SK-N-SH (cell line): Measurements from ENCODE around the gene LHPP.
"Not testable (repeated sequence)": the region's sequence is repeated elsewhere in the genome, so short reads cannot be mapped to it uniquely, and the experiment has no call there.

Source experiments
- CTCF ChIP-seq: fragments of 200-600 bp; sonication (generic); IDR thresholded peaks from 2 replicates; pipeline ENCODE4 v1.6.1; 2017; ENCODE audit warnings: antibody characterized with exemption, mild to moderate bottlenecking, moderate library complexity
- FOXJ3 ChIP-seq: sonication (generic); formaldehyde crosslinking; IDR thresholded peaks from 2 replicates; pipeline ENCODE4 v1.5.1; 2020; ENCODE audit warnings: mild to moderate bottlenecking, missing genetic modification reagents
- RAD21 ChIP-seq: IDR thresholded peaks from 2 replicates; pipeline ENCODE4 v1.6.1; 2012; ENCODE audit warnings: mild to moderate bottlenecking, low read length

GRCh38 chr10:124588341-124588735, 126.7 kb downstream of the LHPP start:
- not testable (repeated sequence) for TF ChIP-seq CTCF; FOXJ3 (CRISPR knock-in tag); RAD21
